OCI-M2 (cell line): ENCODE data around the gene KAZN.

ENCODE experiments used
- DNase-seq: peaks from one replicate; lab custom pipeline; 2025; ENCODE audit not compliant: unreplicated experiment; lab: John Stamatoyannopoulos, UW

KAZN gene

DNA sequence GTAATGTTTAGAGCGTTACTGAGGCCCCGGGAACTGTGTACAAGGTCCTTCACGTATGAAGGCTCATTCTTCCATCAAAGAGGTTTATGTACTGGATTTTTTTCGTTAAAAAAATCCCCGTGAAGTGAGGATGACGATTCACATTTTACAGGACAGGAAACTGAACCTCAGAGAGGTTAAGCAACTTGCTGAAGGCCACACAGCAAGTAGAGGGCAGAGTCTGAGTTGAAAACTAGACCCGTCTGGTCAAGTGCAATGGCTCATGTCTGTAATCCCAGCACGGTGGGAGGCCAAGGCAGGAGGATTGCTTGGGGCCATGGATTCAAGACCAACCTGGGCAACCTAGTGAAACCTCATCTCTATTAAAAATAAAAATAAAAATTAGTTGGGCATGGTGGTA, 140.2 kb downstream of the KAZN start:
- no peak for DNase-seq

DNA sequence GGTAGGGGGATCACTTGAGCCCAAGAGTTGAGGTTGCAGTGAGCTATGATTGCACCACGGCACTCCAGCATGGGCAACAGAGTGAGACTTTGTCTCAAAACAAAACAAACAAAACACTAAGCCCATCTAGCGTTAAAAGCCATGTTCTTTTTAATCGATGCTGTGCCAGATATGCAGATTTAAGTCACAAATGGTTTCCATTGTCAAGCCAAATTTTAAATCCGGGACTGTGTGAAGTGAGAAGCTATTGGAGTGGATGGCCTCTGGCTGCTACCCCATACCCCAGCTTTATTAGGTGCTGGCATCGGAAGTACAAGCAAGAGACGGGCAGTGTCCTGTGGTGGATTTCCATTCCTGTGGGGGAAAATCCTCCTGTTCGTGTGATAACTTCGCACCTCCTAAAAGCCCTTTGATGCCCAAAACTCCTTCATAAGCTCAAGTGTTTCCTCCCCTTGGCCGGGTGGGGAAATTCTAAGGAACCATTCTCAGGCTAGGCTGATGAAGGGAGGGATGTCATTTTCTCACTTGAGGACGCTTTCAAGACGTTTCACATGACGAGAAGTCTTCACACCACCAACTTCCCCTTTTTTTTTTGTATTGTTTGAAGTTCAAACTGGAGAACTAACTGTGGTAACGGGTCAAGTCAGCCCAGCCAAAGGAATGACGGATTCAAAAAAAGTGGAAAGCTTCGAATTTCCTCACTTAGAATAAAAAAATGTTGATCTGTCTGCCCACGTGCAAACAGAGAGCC, 140.8 kb downstream of the KAZN start:
- DNase-seq = no peak

DNA sequence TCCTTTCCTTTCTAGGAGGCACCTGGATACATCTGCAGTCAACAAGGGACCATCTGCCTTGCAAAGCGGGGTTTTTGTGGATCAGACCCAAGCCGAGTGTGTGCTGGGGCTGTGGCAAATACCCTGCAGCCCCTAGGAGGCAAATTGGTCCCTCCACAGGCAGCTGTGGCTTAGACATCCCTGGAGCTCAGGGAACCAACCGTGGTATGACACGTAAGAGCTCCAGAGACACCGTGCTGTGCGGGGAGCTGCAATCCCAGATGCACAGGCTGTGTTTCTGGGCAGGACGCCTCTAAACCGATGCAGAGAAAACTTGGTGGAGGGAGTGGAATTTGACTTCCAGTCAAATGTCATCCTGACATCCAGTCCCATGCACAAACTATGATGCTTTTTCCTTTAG, 141.5 kb downstream of the KAZN start:
- DNase-seq = no peak

DNA sequence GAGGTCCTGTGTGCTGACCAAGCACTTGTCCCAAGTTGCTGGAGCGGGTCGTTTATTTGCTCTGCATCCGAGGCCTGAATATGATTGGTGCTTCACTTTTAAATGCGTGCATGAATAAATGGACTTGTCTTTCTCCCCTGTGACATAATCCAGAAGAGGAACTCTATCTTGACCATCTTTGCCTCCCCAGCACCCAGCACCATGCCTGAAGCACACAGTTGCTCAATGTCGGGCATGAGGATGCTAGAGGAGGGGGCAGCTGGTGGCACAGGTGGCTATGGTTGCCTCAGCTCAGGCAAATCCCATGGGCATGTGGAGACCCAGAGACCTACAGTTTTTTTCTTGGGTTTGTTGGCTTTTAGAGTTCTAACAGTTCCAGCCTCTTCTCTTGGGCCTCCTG, 142.6 kb downstream of the KAZN start:
- DNase-seq = no peak

DNA sequence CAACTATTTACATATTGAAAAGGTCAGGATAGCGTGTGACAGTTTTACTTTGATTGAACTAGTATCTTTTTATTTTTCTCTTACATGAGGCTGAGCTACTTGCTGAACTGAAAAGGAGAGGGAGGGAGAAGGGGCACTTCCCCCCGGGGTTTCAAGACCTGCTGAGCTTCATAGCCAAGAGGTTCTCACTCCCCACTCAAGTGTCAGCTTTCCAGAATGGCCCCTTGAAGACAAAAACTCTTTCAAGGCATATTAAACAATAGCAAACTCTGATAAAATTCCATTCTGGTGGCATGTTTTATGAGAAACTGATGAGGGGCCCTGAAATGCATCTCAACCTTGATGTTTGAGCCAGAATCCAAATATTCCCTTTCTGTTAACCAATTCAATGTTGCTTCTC, 143.0 kb downstream of the KAZN start:
- DNase-seq = no peak

DNA sequence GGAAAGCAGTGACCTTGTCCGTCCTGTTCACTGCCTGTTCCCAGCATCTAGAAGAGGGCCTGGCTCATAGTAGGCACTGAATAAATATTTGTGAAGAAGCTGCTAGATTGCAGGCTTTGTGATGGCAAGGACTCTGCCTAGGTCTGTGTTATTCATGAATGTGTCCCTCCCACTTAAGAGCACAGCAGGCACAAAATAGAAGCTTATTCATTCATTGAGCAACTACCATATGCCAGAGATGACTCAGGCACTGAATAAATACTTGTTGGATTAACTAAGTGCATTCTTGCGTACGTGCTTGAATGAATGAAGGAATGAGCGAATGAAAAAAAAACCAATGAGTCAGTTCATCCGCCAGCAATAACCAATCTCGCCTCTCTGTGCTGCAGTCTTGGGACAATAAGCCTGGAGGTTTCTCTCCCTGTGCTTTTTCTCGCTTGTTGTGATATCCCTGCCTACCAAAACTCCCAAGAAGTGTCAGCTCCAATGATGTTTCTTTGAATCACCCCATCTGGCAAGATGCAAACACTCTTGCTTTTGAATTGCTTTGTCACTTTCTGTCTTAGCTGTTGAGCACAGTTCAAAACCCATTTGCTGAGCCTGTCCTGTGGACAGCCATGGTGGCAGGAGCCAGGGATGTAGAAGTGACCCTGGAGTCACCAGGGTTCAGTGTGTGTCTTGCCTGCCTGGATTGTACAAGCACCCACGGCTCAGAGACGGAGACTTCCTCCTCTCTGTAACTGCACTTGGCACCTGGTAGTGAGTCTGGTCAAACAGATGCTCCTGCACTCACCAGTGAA, 143.9 kb downstream of the KAZN start:
- DNase-seq = no peak

DNA sequence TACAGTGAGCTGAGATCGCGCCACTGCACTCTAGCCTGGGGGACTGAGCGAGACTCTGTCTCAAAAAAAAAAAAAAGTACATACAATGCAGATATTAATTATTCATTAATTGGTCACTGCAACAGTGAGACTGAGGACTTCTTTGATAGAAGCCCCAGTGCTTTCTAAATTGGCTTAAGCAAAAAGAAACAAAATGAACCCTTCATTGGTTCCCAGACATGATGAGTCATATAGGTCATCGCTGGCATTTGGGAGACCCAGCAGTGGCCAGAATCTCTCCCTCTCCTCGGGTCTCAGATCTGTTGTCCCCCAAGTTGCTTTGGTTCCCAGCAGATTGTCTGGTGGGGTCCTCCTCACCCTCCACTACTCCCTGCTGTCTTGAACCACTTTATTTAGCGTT, 144.9 kb downstream of the KAZN start:
- no peak for DNase-seq

DNA sequence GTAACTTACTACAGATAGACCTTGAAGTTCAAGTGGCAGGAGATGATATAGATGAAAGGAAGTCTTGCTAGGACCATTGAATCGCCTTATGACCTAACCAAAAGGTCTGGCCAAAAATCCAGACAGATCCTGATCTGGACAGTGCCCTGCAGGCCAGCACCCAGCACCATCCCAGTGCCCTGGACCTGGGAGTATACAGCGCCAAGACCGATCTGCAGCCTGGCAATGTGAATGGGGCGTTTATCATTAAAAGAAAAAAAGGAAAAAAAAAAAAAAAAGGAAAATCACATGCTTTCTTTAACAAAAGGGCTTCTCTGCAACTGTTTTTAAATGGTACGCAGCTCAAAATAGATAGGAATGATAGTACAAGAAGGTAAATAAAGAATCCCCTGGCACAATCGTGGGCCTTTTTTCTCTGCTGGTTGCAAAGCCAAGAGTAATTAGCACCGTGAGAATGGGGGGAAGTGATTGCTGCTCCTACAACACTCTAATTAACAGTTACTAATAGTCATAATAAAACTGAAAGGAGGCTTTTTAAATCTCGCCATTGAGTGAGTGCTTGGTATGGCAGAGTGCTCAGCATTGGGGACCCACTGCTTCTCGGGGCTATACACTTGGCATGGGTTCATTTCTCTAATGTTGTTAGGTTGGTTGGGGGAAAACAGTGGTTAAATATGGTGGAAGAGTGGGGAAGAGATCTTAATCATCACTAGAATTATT, 146.7 kb downstream of the KAZN start:
- no peak for DNase-seq

DNA sequence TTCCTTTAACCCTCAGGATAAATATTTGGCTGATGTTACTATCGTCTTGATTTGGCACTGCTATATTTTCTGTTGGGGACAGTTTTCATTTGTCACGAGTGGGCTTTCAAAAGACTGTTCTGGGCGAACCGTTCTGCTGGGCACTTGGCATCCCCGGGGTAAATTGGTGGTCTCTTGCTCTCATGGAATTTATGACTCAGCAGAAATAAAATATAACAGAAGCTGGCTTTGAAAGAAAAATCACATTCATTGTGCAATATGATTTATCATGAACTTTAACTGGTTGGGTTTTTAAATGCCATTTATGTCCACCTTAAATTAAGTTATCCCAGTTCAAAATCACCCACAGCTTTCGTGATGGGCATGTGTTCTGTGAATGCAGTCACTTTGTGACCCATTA, 147.3 kb downstream of the KAZN start:
- DNase-seq = no peak

DNA sequence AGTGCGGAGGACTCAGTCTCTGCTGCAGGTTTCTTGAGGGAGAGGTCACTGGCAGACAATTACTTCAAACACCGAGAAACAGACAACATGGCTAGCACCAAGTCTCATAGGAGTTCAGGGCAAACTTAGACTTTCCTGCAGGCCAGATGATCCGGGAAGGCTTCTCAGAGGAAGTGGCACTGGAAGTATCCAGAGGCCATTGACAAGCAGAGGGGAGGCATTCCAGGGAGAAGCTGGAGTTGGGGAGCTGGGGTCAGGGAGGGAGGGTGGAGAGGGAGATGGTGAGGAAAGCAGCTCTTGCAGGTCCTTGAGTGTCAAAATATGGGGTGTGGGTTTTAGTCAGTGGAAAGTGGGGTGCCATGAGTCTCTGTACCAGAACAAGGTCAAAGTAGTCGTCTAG, 147.9 kb downstream of the KAZN start:
- DNase-seq = no peak

DNA sequence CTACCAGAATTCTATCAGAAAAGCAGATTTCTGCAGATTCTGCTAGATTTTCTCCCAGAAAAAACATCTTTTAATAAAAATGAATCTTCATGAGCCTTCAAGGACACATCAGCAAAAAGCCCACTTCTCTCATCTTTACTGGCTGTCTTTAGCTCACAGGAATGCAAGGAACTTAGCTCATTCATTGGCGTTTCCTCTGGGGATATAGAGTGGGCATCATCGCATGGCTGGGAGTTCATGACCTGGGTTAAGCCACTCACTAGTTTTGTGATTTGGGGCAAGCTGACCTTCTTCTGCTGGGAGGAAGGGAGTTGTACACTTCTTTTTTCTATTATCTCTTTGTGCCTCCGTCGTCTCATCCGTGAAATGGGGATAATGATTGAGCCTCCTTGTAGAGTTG, 149.7 kb downstream of the KAZN start:
- DNase-seq = no peak

DNA sequence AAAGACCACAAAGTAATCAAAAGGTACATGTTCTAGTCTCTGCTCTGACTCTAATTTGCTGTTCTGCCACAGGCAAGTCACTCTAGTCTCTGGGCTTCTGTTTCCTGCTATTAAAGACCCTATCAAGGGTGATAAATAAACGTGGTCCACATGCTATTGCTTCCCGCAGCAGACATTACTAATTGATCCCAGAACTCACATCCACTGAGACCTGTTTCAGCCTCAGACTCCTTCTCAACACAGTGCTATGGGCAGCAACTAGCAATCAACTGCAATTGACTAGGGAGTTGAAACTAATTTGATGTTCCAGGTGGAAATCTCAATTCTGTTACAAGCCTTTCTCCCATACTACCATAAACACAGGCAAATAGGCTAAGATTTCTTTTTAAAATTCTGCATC, 150.5 kb downstream of the KAZN start:
- DNase-seq = no peak

DNA sequence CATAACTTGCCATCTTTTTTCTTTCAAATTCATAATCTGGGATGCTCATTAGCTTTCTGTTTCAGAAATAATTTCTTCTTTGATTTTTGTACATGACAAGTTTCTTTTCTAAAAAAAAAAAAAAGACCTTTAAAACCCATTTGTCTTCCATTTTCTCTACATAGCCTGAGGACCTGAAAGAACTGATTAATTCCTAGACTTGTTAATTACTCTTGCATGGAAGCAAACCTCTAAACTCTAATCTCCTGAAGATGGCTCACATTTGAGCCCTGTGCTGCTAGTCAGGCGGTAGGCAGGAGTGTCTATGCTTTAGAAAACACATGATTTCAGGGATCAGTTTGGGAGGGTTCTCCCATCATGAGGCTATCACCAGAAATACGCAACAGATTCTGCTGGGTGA, 152.0 kb downstream of the KAZN start:
- DNase-seq = no peak

DNA sequence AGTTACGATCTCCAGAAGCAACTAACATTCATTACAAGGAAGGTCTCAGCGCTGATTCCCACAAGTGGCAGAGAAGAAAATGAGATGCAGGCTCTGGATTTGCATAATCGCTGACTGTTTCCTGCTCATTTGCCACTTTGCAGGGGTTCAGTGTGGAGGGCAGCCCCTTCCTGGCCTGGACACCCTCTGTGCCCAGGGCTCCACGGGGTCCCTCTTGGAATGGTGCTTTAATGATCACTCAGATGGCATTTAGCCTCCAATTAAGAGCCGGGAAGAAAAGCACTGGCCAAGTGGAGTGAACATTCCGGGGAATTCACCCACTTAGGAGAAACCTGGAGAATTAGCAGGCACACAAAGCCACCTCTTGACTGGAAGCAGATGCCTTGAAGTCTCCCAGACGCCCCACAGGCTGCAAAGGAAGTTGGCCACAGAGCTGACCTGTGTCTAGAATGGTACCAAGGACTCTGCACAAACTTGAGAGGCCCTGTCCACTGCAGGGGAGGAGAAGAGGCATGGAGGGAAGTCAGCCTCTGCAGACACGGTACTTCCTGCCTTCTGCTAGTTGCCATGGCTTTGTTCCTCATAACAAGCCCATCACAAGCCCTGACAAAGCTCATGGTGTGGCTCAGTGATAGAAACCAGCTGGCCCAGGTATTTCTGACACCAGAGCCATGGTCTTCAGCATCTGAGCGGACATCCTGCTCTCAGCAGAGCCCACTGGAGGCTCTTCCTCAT, 157.2 kb downstream of the KAZN start:
- no peak for DNase-seq

DNA sequence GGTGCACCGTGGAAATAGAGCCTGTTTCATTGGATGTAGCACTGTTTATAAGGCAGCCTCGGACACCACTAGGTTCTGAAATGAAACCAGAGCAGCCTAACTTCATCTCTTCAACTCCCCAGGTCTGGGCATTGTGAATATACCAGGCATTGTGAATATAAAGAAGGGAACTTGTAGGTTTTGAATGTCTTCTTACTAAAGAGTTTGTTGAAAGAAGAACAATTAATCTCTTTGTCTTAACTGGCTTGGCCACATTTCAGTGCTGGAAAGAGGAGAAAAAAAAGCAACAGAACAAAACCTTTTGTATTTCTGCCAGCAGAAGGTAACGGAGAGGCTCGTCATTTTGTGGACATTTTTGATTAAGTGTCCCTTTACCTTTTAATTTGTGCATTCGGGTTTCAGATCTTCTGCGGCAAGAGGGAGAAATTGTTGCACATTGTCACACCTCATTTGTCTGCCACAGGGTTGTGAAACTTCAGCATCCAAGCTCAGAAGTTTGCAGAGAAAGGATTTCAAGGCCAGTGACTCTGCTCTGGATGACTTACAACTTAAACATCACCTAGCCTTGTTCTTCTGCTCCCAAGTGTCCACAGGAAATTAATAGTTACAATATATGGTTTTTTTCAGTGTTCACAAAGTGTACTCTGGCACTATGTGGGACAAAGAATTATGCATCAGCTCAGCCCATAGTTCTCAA, 158.3 kb downstream of the KAZN start:
- no peak for DNase-seq

DNA sequence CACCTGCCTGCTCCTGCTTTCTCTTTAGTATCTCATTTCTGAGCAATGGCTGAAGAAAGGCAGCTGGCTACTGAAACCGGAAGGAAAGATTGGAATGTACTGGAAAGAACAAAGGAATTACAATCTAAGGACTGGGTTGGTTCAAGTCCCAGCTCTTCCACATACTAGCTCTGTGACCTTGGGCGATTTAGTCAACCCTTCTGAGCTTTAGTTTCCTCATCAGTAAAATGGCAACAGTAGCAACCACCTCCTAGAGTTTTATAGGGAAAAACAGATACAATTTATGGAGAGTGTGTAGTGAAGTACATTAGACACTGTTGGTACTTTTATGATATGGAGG, 158.8 kb downstream of the KAZN start:
- no peak for DNase-seq

DNA sequence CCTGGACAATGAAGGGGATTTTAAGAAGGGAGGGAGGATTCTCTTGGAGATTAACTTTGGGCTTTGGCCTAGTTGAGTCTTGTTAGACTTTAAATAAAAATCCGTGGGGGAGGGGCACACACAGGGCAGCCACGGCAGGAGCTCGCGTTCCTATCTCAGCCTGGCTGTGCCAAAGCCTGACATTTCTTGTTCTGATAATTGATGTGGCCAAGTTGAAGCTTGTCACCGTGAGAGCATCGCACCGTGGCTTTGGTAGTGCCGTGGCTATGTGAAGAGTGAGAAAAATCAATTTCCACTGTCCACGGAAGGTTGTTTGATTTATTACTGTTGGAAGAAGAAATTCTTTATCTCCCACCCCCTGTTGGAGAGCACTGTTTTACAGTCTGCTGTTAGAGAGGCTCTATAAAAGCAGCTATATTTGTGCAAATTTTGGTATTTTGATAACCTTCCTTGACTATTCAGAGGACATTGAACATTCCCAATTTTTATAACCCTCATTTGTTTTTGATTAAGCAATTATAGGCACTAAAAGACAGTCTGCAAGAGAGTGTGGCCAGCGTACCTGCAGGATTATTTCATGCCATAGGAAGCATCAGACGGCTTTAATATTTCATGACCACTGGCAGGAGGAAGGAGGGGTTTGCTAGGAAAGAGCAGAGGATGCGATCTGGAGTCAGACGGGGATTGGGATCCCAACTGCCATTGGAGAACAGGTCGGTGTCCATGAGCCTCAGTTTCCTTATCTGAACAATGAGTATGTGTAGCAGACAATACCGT, 160.7 kb downstream of the KAZN start:
- DNase-seq = no peak

DNA sequence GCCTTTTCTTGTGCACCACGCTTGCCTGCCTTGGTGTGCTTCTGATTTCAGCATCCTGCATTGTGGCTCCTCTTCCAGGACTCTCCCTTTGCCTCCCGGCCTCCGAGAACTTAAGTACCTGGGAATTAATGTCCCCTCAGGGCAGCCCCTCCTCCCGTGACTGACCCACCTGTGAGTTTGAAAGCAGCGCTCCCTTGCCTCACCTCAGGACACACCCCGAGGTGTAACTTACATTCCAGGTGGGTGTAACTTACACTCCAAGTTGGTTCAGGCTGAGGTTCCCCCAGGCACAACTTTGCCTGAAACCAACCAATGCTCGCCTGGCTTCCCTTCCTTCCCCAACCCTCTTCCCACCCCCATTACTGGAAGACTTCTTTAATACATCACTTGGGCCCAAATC, 161.4 kb downstream of the KAZN start:
- DNase-seq = no peak

DNA sequence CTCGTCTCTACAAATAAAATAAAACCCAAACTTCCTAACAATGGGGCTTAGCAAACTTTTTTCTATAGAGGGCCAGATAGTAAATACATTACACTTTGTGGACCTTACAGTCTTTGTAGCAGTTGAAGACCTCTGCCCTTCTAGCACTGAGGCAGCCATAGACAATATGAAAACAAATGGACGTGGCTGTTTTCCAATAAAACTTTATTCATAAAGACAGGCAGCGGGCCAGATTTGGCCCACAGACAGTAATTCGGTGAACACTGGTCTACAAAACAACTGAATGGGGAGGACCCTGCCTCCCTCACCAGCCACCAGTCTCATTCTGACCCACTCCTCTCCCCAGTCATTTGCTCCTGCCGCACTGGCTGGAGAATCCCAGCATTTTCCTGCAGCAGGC, 162.3 kb downstream of the KAZN start:
- DNase-seq = no peak
